ENCODE data around the gene KIAA0232.

The KIAA0232 gene

DNA sequence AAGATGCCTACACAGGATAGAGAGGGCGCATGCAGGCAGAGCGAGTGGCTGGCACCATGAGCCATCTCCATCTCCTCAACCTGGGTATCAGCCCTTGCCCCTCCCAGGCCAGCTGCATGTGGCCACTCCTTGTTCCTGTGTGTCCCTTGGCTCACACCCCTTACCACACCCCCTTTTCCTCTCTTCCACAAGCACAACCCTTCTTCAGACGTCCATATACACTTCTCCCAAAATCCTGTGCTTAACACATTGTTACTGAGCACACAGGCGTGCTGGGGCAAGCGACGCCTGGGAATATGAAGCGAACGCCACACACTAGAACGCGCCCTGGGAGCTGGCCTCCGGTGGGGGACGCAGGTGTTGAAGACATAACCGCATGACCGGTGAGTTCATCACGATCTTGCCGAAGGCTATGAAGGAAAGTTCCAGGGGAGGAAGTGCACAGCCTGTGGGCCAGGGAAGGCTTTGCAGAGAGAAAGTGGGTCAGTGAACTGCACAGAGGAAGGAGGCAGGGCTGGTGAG is 19.1 kb upstream of the KIAA0232 start:
- in situ Hi-C loops (cut with HindIII; ENCODE audit: low sequenced_read_pairs): no loop called here
- DNase-seq (ENCODE audit: low read depth): no peak
- no peak overlapping the region for H3K4me3 ChIP-seq (ENCODE audit: low read depth, low read length)
- TF ChIP-seq, protein P1, sequence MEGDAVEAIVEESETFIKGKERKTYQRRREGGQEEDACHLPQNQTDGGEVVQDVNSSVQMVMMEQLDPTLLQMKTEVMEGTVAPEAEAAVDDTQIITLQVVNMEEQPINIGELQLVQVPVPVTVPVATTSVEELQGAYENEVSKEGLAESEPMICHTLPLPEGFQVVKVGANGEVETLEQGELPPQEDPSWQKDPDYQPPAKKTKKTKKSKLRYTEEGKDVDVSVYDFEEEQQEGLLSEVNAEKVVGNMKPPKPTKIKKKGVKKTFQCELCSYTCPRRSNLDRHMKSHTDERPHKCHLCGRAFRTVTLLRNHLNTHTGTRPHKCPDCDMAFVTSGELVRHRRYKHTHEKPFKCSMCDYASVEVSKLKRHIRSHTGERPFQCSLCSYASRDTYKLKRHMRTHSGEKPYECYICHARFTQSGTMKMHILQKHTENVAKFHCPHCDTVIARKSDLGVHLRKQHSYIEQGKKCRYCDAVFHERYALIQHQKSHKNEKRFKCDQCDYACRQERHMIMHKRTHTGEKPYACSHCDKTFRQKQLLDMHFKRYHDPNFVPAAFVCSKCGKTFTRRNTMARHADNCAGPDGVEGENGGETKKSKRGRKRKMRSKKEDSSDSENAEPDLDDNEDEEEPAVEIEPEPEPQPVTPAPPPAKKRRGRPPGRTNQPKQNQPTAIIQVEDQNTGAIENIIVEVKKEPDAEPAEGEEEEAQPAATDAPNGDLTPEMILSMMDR (IDR thresholded peaks at IDR 0.05; ENCODE audit: low read depth, low read length, missing control alignments): no peak

DNA sequence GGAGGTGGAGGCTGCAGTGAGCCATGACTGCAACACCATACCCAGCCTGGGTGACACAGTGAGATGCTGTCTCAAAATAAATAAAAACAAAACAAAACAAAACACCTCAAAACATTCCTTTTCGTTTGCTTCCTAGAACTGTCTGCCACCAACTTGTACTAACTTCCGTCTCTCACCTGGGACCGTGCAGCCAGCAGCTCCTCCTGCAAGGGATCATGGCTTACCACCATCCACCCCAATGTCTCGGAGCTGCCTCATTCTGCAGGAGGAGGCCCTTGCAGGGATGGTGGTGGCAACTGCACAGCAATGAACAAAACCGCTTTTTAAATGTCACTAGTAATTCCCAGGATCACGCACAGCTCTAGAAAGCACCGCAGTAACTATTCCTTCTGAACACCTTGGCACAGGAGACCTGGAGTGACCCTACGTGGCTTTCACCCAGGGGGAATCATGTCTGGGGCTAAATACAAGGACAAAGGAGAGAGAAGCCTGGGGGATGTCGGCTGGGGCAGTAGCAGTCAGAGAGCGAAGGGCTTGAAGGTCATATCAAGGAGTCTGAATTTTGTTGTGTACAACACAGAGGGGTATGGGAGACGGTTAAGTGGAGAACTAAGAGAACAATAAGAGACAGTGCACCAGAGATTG is 17.4 kb upstream of the KIAA0232 start:
- no peak for DNase-seq (ENCODE audit: low read depth)
- no peak overlapping the region for H3K4me3 ChIP-seq (ENCODE audit: low read depth, low read length)
- in situ Hi-C loops (cut with HindIII; ENCODE audit: low sequenced_read_pairs): no loop called here
- TF ChIP-seq, protein P1 (IDR thresholded peaks at IDR 0.05; ENCODE audit: low read depth, low read length, missing control alignments): no peak

DNA sequence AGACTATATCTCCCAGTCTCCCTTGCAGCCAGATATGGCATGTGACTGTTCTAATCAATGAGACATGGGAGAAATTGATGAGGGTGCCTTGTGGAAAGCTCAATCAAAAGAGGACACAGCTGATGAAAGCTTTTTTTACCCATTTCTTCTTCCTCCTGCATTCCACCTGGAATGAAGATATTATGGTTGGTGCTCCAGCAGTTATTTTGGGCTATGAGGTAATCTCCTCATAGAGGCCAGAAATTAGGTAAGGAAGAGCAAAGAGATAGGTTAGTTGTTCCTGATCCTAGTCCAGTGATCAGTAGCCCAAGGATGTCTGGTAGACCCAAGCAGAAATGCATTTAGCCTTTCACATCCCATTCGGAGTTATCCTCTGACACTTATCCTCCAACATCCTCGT is 16.8 kb upstream of the KIAA0232 start:
- H3K4me3 ChIP-seq (ENCODE audit: low read depth, low read length): no peak overlapping the region
- in situ Hi-C loops (cut with HindIII; ENCODE audit: low sequenced_read_pairs): no loop called here
- no peak for DNase-seq (ENCODE audit: low read depth)
- TF ChIP-seq, protein P1 (IDR thresholded peaks at IDR 0.05; ENCODE audit: low read depth, low read length, missing control alignments): no peak

DNA sequence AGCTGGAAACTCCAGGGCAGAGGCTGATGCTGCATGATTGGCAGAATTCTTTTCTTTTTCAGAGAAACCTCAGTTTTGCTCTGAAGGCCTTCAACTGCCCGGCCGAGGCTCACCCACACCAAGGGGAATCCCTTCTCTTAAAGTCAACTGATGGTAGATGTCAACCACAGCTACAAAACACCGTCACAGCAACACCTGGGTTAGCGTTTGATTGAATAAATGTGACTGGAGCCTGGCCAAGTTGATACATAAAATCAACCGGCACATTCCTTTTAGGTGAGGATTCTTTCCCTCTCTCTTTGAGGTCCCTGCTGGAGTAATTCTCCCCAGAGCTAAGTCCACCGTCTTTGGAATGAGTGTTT is 15.2 kb upstream of the KIAA0232 start:
- in situ Hi-C loops (cut with HindIII; ENCODE audit: low sequenced_read_pairs): no loop called here
- no peak for DNase-seq (ENCODE audit: low read depth)
- H3K4me3 ChIP-seq (ENCODE audit: low read depth, low read length): no peak overlapping the region
- TF ChIP-seq, protein P1 (IDR thresholded peaks at IDR 0.05; ENCODE audit: low read depth, low read length, missing control alignments): no peak

DNA sequence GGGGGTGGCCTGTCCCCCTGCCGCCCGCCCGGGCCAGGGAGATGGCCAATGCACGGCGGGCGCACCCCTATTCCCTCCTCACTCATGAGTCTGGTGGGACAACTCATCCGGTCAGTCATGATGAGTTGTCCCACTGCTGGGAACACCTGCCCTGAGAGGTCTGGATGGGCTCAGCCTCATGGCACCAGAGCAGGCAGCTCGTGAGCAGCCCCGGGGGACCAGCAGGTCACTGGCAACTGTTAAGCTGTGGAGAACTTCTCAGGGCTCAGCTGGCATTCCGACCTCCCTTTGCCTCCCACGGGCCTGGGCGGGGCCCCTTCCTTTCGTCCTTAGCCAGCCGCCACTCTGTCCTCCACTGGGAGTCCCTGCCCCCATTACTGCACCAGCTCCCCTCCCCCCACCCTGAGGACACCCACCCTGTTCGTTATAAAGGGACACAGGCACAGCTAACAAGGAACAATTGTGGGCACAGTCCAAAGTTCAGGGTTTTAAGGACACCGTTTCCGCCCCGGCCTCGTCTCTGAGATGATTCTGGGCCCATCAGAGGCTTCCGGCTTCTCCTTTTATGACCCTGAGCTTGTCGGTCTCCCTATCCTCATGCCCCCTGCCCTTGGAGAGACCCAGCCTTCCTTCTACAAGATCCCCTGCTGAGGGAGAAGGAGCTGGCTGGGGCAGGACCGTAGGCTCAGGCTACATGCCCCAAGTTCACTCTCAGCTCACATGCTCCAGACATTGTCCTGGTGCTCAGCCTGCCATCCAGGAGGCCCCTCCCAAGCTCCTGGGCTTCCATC is 14.6 kb upstream of the KIAA0232 start:
- H3K4me3 ChIP-seq (ENCODE audit: low read depth, low read length): no peak overlapping the region
- in situ Hi-C loops (cut with HindIII; ENCODE audit: low sequenced_read_pairs): no loop called here
- no peak for DNase-seq (ENCODE audit: low read depth)
- TF ChIP-seq, protein P1 (IDR thresholded peaks at IDR 0.05; ENCODE audit: low read depth, low read length, missing control alignments): no peak

DNA sequence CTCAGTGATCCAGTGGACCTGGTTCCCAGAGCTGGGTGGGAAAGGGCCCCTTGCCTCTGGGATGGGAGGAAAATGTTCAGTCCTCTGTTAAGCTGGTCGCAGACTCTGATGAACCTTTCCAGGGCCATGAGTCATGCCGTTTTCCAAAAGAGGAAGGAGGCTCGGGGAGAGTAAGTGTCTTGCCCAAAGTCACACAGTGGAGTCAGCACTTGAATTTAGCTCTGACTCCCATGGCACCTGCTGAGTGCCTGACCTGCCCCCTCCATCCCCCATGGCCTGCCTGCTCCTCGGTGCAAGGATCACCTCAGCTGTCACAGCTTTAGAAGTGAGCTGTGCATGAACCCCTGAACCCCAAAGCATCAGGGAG is 14.0 kb upstream of the KIAA0232 start:
- no peak overlapping the region for H3K4me3 ChIP-seq (ENCODE audit: low read depth, low read length)
- in situ Hi-C loops (cut with HindIII; ENCODE audit: low sequenced_read_pairs): no loop called here
- DNase-seq (ENCODE audit: low read depth): no peak
- TF ChIP-seq, protein P1 (IDR thresholded peaks at IDR 0.05; ENCODE audit: low read depth, low read length, missing control alignments): no peak

Data from astrocyte of the cerebellum (primary cell).